Measurements from ENCODE around the gene AADACL4.

Gene AADACL4

DNA sequence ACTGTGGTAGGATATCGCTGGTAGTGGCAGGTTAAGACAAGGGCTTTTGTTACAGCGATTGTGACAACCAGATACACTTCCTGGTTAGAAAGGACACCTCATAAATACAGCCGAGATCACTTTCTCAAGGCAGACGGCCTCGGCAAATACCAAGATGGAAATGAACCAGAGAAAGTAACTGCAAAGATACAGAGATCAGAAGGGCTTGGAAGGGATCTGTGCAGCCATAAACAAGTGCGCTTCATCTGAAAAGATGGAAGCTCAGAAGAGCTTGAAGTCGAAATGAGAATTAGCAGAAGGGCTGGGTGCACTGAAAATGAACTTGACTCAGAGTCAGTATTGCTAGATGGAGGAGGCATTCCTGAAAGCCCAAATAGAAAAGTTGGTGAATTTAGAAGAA, 32.9 kb upstream of the AADACL4 start:
- no peak for DNase-seq (ENCODE audit: low read depth, low spot score)

- DNase-seq (ENCODE audit: low read depth, low spot score): no peak
These were observed 30.7 kb upstream of the AADACL4 start for GRCh38 chr1:12613180-12613579.

GRCh38 chr1:12614402-12615158, 29.3 kb upstream of the AADACL4 start:
- DNase-seq (ENCODE audit: low read depth, low spot score): no peak

DNA sequence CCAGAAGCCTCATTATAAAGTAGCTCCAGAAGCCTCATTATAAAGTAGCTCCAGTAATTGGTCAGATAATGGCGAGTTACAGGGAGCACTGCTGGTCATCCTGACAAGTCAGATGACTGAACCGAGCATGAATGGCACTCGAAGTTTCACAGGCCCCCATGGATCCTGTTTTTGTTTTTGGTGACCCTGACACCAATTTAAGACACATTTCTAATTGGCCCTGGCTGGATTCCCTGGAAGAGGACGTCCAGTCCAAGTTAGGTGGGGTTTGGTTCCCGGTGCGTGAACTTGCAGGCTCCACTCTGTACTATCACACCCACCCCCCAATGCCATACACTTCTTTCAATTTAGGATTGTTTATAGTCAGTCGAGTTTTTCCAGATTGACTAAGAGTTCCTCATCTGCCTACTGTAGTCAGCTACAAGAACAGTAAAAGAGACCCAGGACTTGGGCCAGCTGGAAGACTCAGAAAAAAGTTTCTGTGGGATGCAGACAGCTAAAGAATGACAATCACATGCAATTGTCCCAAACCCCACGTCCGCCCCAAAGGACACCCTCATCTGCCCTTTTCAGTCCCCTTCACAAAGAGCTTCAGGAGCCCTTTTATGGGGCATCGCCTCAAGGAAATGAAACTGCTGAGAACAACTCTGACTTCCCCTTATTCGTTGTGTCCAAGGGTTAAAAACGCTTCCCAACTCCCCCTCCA, 28.6 kb upstream of the AADACL4 start:
- no peak for DNase-seq (ENCODE audit: low read depth, low spot score)

DNA sequence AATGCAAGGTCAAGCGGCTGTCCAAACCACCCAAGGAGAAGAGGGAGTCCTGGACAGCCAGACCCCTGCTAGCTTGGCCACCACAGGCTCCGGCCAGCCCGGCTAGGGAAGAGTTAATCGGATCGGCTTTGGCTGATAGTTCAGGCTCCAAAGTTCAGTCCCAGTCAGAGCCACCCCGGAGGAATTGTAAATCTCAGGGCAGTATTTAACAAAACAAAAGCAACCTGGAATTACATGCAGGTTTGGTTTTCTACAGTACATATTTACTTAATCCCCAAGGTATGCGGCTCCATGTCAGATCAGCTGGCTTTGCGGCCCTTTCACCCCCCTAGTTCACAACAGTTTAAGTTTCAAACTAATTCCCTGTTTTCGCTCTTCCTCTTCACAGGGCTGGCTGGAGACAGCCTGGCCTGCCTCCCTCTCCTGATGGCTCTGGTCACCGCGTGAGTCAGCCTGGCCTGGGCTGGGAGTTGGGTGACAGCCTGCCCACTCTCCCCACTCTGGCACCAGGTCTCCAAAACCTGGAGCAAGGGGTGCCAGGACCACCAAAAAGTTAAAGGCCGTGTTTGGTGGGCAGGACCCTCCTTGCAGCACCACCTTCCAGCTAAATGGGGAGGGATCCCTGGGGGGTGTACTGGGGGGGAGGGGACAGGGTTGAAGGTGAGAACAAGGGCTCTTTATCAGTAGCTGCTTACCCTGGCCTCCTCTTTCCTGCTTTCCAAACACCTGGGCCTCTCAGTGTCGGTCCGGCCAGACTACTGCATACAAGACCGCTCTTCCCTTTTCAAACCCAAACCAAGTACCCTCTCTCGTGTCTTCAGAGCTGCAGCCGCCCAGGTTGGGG, 27.8 kb upstream of the AADACL4 start:
- DNase-seq (ENCODE audit: low read depth, low spot score): no peak

DNA sequence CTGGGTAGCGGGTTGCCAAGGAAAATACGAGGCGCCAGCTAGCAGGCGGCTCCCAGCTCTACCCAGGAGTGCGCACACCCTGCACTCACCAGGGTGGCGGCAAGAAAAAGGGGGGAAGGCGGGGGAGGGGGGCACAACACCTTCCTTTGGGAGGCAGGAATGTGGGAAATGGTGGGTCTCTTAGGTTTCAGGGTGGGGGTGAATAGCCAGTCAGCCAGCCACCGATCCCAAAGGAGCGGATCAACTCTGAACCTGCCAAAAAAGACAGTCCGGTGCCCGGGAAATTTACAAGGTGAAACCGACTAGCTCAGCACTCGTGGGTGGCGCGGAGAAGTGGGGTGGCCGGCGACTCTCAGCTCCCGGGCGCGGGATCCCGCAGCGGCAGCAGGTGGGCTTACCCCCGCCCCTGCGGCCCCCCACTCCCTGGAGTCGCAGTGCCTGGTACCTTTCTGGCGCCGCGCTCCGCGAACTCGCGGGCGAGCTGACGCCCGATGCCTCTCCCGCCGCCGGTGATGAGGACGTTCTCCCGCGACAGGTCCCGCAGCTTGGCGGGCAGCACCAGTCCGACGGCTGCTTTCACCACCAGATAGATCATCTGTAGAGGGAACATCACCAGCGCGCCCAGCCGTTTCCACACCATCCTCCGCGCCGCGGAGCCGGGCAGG, 27.0 kb upstream of the AADACL4 start:
- no peak for DNase-seq (ENCODE audit: low read depth, low spot score)

DNA sequence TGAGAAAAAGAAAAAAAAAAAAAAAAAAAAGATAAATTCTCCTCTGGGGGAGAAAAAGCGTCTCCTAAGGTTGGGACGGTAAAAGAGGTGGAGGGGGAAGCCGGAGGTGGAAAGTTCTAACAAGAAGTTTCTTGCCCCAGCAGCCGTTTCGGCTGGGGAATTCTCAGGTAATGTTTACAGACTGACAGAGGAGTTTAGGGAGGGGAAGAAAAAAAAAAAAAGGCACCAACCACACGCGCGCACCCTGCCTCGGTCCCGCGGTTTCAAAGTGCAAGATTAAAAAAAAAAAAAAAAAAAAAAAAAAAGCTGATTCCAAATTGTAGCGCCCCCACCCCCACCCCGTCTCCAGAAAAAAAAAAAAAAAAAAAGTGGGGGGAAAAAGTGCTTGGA, 26.4 kb upstream of the AADACL4 start:
- no peak for DNase-seq (ENCODE audit: low read depth, low spot score)

GRCh38 chr1:12617901-12618660, 25.8 kb upstream of the AADACL4 start, which contains the start of gene DHRS3:
DHRS3 (minus strand) TSS chr1:12618210; CDS start chr1:12617348, 862 bp downstream.
- DNase-seq (ENCODE audit: low read depth, low spot score): no peak

GRCh38 chr1:12618661-12618964, 25.3 kb upstream of the AADACL4 start:
- DNase-seq (ENCODE audit: low read depth, low spot score): no peak

DNA sequence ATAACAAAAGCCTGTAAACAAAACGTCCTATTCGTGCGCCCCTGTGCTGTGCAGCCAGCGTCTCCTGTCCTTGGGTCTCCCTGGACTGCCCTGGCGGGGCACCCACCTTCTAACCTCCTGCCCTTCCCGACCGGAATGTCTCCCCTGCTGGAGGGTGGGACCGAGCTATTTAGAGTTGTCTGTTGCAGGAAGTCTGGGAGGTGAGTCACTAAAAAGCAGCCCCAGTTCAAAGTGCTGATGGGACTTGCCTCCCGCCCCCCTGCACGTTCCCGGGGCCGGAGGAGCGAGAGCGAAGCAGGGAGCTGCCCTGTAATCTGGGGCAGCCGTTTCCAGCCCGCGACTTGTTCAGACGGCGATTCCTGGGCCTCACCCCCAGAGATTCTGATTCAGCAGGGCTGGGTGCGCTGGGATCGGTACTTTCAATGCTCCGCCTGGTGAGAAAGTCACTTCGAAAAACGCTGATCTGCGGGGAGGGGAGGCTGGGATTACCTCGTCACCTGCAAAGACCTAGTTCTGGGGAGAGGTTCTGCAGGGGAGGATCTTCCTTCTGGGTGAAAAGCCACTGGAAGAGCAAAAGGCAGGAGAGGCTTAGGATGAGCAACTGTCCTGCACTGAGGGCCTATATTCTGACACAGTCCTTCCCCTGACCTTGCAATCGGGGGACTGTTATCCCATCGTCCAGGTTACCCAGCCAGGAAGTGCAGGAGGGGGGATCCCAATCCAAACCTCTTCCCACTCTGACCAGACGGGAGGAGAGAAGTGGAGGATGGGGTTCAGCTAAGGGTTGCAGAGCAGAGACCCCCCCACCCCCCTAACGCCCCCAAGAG, 24.7 kb upstream of the AADACL4 start:
- no peak for DNase-seq (ENCODE audit: low read depth, low spot score)

DNA sequence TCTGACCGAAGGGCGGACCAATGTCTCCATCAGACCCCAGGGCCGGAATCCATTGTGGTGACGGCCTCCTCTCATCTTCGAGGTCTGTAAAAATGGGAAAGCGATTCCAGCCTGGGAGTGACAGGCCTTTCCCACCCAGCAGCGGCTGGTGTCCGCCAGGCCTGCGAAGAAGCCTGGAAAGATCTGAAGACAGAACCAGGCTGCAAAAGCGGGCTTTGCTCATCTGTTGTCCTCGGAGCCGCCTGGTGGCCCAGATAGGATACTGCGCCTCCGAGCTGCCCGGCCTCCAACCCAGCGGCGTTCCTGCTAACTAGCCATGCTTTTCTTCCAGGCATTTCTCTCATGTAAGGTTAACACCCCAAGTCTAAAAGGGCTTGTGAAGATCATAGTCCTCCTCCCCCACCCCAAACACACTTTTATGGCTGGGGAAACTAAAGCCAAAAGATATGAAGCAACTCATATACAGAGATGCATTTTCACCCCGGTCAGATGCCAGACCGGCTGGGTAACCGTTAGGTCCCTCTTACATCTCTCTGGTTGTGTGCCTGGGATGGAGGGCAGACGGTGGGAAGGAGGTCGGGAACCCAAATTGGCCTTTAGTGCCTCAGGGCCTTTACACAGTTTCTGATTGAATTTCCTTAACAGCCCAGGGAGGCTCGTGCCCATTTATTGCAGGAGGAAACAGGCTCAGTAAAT, 23.9 kb upstream of the AADACL4 start:
- DNase-seq (ENCODE audit: low read depth, low spot score): peak; percentile 50

DNA sequence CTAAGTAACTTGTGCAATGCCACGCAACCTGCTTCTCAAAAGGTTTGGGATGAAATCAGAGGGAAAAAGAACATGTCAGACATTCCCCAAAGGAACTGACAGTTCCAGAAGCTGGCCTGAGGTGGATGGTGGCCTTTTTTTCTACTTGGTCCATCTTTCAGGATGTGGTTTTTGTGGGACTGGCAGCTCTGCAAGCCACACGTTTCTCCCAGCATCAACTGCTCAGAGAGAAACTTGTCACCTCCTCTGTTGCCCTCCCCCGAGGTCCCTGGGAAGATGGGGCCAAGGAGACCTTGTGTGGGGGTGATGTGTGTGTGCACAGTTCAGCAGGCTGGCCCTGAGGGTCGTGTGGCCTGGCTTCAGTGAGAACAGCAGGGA, 23.4 kb upstream of the AADACL4 start:
- no peak for DNase-seq (ENCODE audit: low read depth, low spot score)

GRCh38 chr1:12620931-12621330, 23.0 kb upstream of the AADACL4 start:
- no peak for DNase-seq (ENCODE audit: low read depth, low spot score)

DNA sequence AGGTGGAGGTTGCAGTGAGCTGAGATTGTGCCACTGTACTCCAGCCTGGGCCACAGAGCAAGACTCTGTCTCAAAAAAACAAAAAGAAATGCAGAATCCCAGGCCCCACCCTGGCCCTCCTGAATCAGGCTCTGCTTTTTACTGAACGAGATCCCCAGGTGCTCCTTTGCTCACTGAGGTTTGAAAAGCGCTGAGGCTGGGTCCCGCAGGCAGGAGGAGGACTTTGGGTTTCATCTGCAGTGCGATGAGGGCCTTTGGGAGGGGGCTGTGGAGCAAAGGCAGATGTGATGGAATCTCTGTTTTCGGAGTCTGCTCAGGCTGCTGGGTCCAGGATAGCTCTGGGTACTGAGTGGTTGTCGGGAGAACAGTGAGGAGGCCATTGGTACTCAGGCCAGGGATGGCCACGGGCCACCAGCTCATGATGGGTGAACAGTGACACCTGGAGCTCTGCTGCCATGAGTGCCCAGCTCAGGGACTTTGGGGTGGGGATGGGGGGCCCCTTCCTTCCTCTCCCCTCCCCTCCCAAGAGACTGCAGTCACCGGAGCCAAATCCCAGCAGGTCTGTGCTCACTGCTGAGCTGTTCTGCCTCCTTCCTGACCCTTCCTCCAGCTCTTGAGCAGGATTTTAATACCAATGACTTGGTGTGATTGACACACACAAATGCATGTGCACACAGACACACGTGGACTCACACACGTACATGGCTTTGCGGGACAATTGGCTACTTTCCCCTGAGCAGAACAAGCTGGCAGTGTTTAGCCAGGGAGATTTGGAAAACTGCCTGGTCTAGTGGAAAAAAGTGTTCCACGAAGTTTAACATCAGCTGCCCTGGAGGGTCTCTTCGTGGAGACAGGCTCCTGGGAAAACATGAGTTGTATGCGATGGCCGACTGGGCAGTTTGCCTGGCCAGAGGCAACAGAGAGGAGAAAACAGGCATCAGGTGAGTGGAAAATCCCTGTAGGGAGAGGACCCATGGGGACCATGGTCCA, 22.2 kb upstream of the AADACL4 start:
- no peak for DNase-seq (ENCODE audit: low read depth, low spot score)

DNA sequence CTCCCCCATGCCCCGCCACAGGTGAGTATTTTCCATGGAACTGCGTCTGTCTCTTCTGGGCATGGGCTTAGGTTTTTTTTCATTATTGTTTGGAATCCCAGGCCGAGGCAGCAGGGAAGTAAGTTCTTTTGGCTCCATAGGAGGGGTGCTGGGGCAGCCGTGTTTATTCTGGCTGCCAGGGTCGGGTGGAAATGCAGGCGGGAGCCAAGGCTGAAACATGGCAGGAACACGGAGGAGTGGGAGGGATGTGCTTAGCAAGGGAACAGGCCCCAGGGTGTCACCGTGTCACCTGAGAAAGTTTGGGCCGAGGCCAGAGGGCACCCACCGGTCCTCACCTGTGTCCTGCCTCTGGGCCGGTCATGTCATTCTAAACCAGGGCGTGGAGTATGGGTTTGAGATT, 21.4 kb upstream of the AADACL4 start:
- no peak for DNase-seq (ENCODE audit: low read depth, low spot score)

DNA sequence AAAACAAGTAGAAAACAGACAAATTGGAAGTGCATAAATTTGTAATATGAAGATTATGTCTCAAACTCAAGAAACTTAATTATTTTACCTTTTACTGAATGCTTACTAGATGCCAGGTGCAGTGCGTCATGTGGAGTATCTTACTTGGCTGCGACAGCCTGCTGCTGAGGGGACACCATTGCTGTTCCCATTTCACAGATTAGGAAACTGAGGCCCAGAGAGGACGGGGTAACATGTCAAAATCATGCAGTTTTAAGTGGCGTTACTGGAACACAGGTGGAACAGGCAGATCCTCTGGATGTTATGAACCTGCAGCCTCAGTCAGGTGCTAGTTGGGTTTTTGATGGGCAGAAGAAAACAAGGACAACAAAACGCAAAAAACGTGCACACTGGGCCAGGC, 18.6 kb upstream of the AADACL4 start:
- DNase-seq (ENCODE audit: low read depth, low spot score): no peak

DNA sequence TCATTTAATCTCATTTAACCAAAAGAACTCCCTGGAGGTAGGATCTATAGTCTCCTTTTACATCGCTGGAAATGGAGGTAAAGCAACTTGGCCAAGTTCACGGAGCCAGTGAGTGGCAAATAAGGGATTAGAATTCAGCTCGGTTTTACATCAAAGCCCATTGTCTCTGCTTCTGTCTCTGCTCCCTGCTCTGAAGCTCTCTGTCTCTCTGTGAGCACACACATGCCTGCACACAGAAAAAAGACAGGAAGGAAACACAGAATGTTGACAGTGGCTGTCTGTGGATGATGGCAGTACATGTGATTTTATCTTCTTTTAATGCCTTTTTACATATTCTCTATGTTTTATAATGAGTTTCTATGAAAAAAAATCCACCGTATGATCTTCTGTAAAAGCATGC, 17.0 kb upstream of the AADACL4 start:
- no peak for DNase-seq (ENCODE audit: low read depth, low spot score)

- no peak for DNase-seq (ENCODE audit: low read depth, low spot score)
These were observed 16.6 kb upstream of the AADACL4 start for GRCh38 chr1:12627296-12627695.
